OCI-M2 (cell line): ENCODE results near the gene DUOX2.
"Not testable (repeated sequence)": the region's sequence is repeated elsewhere in the genome, so short reads cannot be mapped to it uniquely, and the experiment has no call there.

Experiments
- DNase-seq: peaks from one replicate; lab custom pipeline; 2025; ENCODE audit not compliant: unreplicated experiment; lab: John Stamatoyannopoulos, UW

DUOX2 gene

DNA sequence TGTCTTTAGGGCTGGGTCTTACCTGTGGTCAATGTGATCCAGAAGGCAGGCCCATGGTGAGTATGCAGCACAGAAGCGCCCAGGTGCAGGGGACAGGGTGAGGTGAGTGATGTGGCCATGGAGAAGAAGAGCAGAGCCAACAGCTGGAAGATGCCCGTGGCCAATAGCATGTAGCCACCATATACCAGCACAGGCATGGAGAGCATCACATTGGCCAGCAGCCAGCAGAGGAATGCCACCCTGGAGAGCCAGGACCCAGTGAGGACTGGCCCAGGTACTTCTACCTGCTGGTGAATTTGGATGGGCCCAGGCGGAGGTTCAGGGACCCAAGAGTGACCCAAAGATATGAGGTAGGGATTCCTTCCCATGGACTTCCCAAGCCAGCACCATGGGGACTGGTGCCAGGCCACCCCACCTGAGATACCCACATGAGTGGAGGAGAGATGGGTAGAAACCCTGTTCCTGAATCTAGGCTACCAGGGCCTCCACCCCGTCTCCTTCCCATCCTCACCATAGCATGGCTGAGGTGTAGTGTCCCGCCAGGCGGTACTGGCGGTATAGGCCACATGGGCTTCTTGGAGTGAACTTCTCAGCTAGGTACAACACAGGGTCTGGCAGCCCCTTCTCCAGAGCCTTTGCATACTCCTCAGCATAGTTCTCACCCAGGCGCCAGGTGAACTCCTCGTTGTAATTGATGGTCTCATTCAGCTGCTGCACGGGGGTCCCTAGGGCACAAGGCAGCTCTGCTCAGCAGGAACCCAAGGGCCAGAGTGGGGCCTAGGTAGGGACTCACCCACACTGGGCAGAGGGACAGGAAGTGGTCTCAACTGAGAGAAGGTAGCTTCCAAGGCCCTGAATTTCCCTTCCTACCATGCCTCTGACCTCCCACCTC lies 6.4 kb upstream of the DUOX2 start:
- DNase-seq, result no peak

DNA sequence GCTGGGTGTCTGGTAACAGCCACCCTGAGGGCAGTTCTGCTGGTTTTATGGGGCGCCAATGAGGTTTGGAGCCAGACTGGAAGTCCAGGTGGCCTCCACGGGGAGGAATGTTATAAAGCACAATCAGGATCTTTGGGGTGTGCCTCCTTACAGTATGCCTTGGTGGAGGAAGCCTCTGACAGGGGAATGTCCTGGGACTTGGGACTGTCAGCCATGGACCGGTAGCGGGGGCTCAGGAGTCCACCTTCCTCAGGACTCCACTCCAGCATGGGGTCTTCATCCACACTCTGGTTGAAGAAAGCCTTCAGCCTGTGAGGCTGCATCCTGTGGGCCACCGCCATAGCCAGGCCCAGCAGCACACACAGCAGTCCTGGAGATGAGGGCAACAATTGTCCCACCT lies 5.0 kb upstream of the DUOX2 start:
- no peak for DNase-seq

DNA sequence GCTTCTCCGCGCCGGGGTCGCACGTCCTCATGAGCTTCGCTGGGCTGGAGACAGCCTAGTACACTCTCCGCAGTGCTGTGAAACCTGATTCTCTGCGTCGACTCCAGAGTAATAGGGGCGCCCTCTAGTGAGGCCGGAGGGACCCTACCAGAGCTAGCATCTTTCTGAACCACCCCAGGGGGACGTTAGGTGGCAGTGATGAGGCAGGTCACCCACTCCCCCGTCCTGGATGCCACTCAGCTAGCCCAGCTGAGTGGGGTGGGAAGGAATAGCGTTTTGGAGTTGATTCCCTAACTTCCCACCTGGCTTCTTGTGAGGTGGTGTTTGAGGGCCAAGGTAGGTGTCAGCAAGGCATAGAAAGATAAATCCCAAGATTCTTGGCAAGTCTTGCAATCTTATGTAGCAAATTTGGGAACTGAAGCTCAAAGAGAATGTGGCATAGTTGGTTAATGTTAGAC lies 4.2 kb upstream of the DUOX2 start:
- peak; percentile 50 for DNase-seq

DNA sequence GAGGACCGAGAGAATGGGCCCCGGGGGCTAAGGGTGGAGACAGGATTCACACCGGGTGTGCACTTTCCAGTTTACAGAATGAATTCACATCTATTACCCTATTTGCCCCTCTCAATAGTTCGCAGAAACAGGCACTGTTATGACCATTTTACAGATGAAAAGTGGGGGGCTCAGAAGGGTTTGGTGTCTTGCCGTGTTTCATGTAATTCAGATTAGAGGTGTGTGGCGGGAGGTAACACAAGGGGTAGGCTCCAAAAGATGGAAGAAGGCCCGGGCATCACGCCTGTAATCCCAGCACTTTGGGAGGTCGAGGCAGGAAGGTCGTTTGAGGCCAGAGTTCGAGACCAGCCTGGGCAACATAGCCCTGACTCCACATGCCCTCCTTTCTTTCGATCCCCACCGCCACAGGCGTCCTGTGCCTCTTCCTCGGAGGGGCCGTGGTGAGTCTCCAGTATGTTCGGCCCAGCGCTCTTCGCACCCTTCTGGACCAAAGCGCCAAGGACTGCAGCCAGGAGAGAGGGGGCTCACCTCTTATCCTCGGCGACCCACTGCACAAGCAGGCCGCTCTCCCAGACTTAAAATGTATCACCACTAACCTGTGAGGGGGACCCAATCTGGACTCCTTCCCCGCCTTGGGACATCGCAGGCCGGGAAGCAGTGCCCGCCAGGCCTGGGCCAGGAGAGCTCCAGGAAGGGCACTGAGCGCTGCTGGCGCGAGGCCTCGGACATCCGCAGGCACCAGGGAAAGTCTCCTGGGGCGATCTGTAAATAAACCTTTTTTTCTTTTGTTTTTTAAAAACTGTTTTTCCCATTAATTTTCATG lies 3.5 kb upstream of the DUOX2 start:
- no peak for DNase-seq

GRCh38 chr15:45116482-45117307 lies 2.7 kb upstream of the DUOX2 start:
- DNase-seq, result no peak

- no peak for DNase-seq
Observed at GRCh38 chr15:45116006-45116481, 2.1 kb upstream of the DUOX2 start.

DNA sequence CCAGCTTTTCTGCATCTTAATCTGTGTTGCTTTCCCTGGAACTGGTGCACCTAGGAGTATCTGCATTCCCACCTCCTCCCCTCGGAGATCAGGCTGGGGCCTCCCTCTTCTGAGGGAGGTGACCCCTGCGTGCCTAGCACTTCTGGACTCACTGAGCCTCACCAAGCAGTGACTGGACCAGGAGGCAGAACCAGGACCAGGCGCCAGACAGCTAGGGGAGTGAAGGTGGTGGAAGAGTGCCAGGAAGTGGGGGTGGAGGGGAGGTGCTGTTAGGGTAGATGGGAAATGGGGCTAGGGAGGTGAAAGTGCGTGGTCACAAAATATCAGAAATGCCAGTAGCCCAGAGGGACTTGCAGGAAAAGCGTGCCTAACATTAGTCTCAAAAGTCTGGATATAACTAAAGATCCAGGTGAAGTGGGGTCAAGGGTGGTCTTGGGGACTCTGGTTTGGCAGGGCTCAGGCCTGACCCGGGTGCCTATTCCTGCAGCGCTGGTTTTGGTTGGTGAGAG lies 1.4 kb upstream of the DUOX2 start:
- DNase-seq, result no peak

DNA sequence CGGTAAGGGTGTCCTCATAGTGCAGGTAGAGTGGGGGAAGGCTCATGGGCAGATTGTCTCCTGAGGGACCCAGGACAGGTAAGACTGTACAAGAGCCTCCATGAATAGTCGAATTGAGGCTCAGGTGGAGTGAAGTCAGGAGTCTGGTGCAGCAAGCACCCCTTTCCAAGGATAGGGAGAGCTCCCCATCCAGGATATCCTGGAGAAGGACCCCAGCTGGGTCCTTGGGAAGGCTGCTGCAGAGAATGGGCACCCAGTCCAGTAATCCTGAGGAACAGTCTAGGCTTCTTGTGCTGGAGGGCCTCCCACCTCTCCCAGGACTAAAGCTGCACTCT lies 746 bp upstream of the DUOX2 start:
- DNase-seq, result no peak

DNA sequence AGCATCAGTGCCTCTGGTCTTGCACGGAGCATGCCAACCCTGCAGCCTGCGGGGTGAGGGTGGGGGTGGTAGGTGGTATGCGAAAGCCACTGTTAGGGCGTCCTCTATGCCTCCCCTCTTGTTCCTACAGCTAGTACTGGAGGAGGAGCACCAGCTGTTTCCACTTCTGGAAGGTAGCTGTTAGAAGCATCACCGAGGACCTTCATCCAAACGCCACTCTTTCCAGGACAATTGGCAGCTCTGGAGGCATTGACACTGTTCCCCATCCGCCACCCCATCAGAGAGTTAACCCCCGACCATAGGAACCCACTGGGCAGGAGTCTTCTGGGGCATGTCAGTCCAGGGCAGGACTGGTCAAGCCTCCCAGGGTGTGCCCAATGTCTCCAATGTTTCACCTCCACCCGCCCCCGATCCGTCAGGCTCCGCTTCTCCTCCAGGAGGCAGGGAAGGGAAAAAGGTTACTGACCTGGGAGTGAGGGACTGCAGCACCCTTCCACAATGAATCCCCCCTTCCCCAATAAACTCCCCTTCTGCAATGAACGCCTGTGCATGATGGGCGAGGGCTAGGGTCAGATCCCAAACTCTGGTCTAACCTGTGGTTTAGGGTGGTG lies 487 bp downstream of the DUOX2 start:
- no peak for DNase-seq

DNA sequence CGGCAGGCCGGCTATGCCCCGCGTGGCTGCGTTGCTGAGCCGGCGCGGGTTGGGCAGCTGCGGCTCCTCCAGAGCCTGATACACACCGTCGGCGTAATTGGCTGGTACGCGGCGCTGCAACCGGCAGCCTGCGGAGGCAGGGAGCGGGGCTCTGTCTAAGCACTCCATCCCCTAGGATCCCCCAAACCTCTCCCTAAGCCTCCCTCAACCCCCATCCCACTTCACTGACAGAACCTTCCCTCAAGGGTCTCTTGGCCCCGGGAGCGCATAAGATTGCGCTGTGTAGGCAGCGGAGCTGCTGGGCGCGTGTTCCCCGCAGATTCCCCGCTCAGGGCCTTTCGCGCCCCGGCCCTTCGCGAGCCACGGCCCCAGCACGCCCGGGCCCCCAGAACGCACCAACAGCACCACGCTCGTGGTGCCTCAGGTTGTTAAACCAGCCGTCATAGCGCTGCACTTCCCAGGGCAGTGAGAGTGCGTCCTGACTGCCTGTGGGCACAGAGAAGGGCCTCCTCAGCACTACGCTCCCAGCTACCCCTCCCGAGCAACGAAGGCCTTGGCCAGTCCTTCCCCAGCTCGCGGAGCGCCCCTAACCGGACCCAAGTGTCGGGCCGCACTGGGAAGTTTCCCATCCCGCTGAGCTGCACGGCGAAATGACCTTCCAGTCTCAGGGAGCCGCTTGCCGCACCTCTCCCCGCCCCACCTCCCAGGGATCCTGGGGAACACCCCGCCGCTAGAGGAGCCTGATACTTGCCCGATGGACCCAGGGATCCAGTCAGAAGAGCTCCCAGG lies 1.2 kb downstream of the DUOX2 start:
- DNase-seq, result no peak

DNA sequence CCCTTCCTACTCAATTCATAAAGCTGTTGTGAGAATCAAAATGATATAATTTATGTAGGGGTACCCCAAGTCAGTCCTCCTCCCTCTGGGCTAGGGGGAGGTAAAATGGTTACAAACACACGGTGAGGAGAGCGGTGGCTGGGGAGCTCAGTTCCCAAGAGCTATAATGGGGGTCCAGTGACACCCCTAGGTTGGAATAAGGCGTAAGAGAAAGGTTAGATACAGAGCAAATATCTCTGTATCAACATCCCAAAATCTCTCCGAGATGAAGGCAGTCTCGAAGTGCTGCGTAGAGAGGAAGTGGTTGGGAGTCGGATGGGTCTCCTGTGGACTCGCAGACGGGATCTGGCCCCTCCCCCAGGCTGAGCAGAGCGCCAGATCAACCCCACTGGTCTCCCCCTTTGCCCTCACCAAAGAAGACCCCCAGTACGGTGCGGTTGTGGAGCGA lies 1.8 kb downstream of the DUOX2 start:
- no peak for DNase-seq

- no peak for DNase-seq
Observed at GRCh38 chr15:45111390-45112142, 2.4 kb downstream of the DUOX2 start.

DNA sequence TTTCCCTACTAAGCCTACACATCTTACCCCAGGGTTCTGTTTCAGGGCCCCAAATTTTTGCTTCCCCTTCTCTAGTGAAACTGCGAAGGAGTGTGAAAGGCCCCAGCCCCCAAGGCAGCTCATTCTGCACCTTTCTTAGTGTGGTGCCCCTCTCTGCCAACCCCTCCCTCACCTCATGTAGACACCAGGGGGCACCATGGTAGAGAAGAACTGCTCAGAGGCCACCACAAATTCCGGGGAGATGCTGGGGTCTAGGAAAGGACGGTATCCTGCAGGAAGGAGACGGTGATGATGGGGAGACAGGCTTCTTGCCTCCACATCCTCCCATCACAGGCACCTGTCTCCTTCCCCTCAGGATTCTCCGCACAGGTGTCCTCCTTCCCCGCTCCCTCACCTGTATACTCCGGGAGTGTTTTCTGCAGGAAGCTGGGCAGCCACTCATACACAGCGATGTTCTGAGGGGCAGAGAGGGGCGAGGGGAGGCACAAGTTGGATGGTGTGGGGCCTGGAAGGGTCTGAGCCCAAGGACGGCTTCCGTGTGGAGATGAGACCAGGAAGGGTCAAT lies 3.6 kb downstream of the DUOX2 start:
- no peak for DNase-seq

DNA sequence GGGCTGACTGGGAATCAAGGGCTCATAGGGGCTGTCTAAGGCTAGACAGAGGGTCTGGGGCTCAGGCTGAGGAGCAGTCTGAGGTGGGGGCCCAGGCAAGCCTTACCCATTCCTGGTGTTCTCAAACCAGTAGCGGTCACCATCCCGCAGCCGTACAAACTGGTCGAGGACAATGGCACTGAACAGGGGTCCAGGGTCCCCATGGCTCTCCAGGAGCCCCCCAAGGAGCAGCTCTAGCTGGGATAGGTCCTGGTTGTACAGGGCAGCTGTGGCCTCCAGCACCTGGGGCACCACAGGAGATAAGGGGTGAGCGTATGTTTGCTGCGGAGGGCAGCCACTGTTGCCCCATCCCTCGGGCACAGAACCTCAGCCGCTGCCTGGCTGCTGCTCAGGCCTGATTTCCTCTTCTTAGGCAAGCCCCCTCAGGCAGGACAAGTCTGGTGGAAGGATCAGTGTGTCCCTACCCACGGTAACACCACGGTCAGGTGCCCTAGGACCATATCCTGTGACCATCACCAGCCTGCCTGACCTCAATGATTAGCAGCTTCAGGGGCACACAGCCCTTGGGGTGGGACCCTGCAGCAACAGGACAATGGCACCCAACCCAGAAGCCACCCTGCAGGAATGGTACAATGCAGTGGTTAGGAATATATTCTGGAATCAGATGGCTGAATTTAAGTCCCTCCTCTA lies 5.9 kb downstream of the DUOX2 start:
- DNase-seq, result no peak

- DNase-seq, result no peak
Observed at GRCh38 chr15:45106002-45106790, 7.8 kb downstream of the DUOX2 start.

DNA sequence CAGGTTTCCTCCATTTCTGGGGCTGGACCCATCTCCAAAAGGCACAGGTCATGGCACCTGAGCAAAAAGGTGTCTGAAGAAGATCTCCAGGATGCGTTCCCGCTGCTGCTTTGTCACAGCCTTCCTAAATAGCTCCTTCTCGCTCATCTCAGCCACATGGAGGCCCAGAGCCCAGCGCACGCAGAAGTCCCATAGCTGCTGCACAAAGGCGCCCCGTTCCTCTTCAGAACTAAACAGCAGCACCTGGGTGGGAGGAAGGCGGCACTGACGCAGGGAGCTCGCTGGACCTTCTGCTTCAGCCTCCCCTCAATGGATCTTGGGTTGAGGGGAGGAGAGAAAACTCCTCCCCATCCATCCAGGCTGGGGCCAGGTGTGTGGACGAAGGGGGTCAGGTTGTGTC lies 8.4 kb downstream of the DUOX2 start:
- no peak for DNase-seq

GRCh38 chr15:45104170-45104569 lies 9.8 kb downstream of the DUOX2 start:
- not testable (repeated sequence) for DNase-seq
